Right lobe of liver (tissue), 6 donors: ENCODE measurements around the gene EHBP1L1. TPM values are rescaled to one million over a fixed set of nuclear protein-coding genes. Genes with fewer than 3 reads are reported as not detected.

ENCODE experiments used
- ATAC-seq, 4 donors: fragments of 200-7000 bp; cut with Tn5 transposase; one replicate each; pipeline ENCODE4 v1.9.1; 2020; ENCODE audit warnings: mild to moderate bottlenecking in 4 of 4, moderate library complexity in 4 of 4
- DNase-seq, 3 donors: peaks; one replicate each; pipeline ENCODE4 v3.0.0-alpha.2; 2020
- H3K27ac ChIP-seq, 3 donors: fragments of 200-600 bp; one replicate each; pipeline ENCODE4 v1.8.0; 2022
- H3K27me3 ChIP-seq, 2 donors: fragments of 200-600 bp; one replicate each; pipeline ENCODE4 v1.8.0; 2022
- H3K36me3 ChIP-seq, 4 donors: fragments of 200-600 bp; sonication (generic) in 1 of 4; one replicate each; pipeline versions ENCODE4 v1.5.1 to v1.8.0; 2017 to 2022; ENCODE audit warnings: control low read depth in 1 of 4
- H3K4me1 ChIP-seq, 4 donors: fragments of 200-600 bp; sonication (generic) in 1 of 4; one replicate each; pipeline versions ENCODE4 v1.5.1 to v1.8.0; 2017 to 2022; ENCODE audit warnings: control low read depth in 1 of 4
- H3K4me3 ChIP-seq, 3 donors: fragments of 200-600 bp; one replicate each; pipeline ENCODE4 v1.8.0; 2022
- H3K9me3 ChIP-seq, 4 donors: fragments of 200-600 bp; sonication (generic) in 1 of 4; one replicate each; pipeline versions ENCODE4 v1.5.1 to v1.8.0; 2017 to 2022; ENCODE audit warnings: control low read depth in 1 of 4
- POLR2A ChIP-seq: fragments of 450-650 bp; IDR thresholded peaks from one replicate; pipeline ENCODE4 v1.6.1; 2017; ENCODE audit warnings: antibody characterized with exemption, mild to moderate bottlenecking
- WGBS: methylation state at CpG from one replicate; pipeline ENCODE4 v1.1.6; 2018; ENCODE audit warnings: low coverage, low lambda C conversion rate; ENCODE audit not compliant: insufficient coverage; ENCODE audit errors: missing lambda C conversion rate; 5-methylcytosine and 5-hydroxymethylcytosine counted together
- intact Hi-C, 2 donors: fragments of 100-400 bp; cut with DNase I; formaldehyde crosslinking; loops; one replicate each; pipeline versions ENCODE4 v1.11.2 to v1.14.1; 2022
- total RNA-seq, 6 experiments: library from RNA; depleted of rRNA in 2 of 6; stranded (reverse); fragments of >200 nt in 2 of 6; fragmentation: NEBNext Ultra II Directional in 3 of 6; extraction: Animal tissue kit (Norgen Biotek cat#: 25700) in 3 of 6; gene quantifications; one replicate each; pipeline versions ENCODE4 v1.1.0 to v1.2.4, GENCODE V29; 2016 to 2023
- TF ChIP-seq, protein P1 (sequence below), 4 donors: fragments of 200-600 bp in 3 of 4; fragments of 450-650 bp in 1 of 4; IDR thresholded peaks; one replicate each; pipeline versions ENCODE4 v1.5.1 to v1.8.0; 2016 to 2022; ENCODE audit warnings: antibody characterized with exemption in 4 of 4, mild to moderate bottlenecking in 2 of 4
- donor health status: DM: no; HTN: yes; CAD: no.
- donor health status: DM: no; HTN: no; CAD: no.
- donor health status: DM: no; HTN: no; CAD: no.
- donor health status: DM: no; HTN: yes; CAD: no.
- donor health status: DM: no; HTN: yes; CAD: no.

Gene EHBP1L1
- total RNA-seq, 6 experiments from 2014 or later = 10.0 to 29.9 (median 13.7) TPM

DNA sequence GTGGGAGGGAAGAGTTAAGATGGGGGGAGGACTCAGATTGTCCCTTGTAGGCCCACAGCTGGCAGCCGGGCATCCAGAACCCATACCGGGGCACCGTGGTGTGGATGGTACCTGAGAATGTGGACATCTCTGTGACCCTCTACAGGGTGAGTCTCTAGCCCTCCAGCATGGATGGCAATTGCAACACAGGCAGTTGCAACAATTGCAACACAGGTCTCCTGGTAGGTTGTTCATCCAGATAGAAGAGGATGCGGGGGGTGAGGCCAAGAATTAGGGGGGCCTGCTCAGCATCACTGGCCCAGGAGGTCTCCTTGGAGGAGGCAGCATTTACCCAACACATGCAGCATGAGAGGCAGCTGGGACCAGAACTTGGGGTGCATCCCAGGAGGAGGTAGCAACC is 3.4 kb downstream of the EHBP1L1 start:
- H3K9me3 ChIP-seq = no peaks in the 10 kb centered on the region
- no peak overlapping the region for H3K4me3 ChIP-seq
- DNase-seq = no peak
- no peak overlapping the region for H3K27ac ChIP-seq
- no peak for TF ChIP-seq POLR2A
- TF ChIP-seq, protein P1, sequence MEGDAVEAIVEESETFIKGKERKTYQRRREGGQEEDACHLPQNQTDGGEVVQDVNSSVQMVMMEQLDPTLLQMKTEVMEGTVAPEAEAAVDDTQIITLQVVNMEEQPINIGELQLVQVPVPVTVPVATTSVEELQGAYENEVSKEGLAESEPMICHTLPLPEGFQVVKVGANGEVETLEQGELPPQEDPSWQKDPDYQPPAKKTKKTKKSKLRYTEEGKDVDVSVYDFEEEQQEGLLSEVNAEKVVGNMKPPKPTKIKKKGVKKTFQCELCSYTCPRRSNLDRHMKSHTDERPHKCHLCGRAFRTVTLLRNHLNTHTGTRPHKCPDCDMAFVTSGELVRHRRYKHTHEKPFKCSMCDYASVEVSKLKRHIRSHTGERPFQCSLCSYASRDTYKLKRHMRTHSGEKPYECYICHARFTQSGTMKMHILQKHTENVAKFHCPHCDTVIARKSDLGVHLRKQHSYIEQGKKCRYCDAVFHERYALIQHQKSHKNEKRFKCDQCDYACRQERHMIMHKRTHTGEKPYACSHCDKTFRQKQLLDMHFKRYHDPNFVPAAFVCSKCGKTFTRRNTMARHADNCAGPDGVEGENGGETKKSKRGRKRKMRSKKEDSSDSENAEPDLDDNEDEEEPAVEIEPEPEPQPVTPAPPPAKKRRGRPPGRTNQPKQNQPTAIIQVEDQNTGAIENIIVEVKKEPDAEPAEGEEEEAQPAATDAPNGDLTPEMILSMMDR (IDR thresholded peaks at IDR 0.05) = no peak
- ATAC-seq = no peak
- intact Hi-C loops = loop anchor here in 1 of 2 donors (5.0 kb wide), 1 partner anchor 37 kb away; no protein-coding TSS in a partner anchor
- peaks cover 0 to 21% (median 0%) of the 10 kb centered on the region in 4 donors for H3K4me1 ChIP-seq
- WGBS = 76% methylated on average over 3 of the region's 4 CpGs
- H3K36me3 ChIP-seq = no peaks in the 10 kb centered on the region
- H3K27me3 ChIP-seq = no peaks in the 10 kb centered on the region

DNA sequence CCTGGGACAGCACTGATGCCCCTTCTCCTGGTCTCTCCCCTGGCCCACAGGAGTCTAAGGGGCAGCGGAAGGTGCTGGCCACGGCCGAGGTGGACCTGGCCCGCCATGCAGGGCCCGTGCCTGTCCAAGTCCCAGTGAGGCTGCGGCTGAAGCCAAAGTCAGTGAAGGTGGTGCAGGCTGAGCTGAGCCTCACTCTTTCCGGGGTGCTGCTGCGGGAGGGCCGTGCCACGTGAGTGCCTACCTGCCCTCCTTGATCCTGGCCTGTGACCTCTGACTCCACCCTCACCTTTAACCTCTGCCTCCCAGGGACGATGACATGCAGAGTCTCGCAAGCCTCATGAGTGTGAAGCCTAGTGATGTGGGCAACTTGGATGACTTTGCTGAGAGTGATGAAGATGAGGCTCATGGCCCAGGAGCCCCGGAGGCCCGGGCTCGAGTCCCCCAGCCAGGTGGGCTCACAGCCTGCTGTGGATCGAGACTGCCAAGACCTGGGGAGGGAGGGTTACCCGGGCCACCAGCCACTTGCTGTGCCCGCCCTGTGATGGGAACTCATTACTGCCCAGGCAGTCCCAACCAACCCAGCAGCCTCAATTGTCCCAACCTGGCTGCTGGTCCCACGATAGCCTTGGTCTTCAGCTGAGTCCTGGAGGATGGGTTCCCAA is 4.3 kb downstream of the EHBP1L1 start:
- Histone ChIP-seq H3K36me3 (no peaks in the 10 kb centered on the region), H3K9me3 (no peaks in the 10 kb centered on the region), H3K4me3 (no peak overlapping the region), H3K27ac (no peak overlapping the region), H3K4me1 (peaks cover 0 to 13% (median 0%) of the 10 kb centered on the region in 4 donors), H3K27me3 (no peaks in the 10 kb centered on the region)
- intact Hi-C loops = no loop called here
- TF ChIP-seq POLR2A = no peak
- TF ChIP-seq, protein P1 (IDR thresholded peaks at IDR 0.05) = no peak
- 100% methylated on average over 2 of the region's 19 CpGs for WGBS
- ATAC-seq (no peak), DNase-seq (no peak)

DNA sequence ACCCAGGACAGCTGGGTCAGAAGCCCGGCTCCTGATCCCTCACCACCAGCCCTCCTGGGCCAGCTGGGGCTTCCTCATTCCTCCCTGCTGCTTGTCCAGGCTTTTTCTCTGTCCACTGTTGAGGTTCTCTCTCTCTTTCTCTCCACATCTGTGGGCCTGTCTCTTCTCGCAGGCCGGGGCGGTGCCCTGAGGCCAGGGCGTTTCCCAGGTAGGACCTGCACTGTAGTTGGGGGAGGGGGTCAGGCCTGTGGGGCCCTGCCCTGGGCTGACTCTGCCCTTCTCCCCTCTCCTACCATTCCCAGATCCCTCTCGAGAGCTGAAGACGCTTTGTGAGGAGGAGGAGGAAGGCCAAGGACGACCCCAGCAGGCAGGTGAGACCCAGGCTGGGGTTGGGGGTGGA is 4.9 kb downstream of the EHBP1L1 start:
- no peaks in the 10 kb centered on the region for H3K36me3 ChIP-seq
- ATAC-seq = no peak

DNA sequence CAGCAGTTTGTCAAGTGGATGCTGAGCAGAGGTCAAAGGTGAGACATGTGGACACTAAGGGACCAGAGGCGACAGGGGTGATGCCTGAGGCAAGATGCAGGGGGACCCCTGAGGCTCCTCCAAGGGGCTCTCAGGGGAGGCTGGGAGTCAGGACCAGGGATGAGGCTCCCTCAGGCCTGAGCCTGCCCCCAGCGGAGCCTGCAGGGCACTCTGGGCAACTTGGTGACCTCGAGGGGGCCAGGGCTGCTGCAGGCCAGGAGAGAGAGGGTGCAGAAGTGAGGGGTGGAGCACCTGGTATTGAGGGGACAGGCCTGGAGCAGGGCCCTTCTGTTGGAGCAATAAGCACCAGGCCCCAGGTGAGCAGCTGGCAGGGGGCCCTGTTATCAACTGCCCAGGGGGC is 6.1 kb downstream of the EHBP1L1 start:
- Histone ChIP-seq H3K4me3 (no peak overlapping the region), H3K36me3 (no peaks in the 10 kb centered on the region), H3K27ac (no peak overlapping the region), H3K9me3 (no peaks in the 10 kb centered on the region), H3K27me3 (no peaks in the 10 kb centered on the region), H3K4me1 (peaks cover 0 to 8% (median 0%) of the 10 kb centered on the region in 4 donors)
- TF ChIP-seq, protein P1 (IDR thresholded peaks at IDR 0.05) = no peak
- TF ChIP-seq POLR2A = no peak
- DNase-seq (no peak), ATAC-seq (no peak)
- WGBS = no CpG with 5 or more reads among the region's 3 CpGs
- intact Hi-C loops = no loop called here

More for the DNA sequence above, 4.9 kb downstream of the EHBP1L1 start:
- TF ChIP-seq, protein P1 (IDR thresholded peaks at IDR 0.05) = no peak
- TF ChIP-seq POLR2A = no peak
- WGBS = no CpG with 5 or more reads among the region's 8 CpGs
- H3K4me3 ChIP-seq = no peak overlapping the region
- no peaks in the 10 kb centered on the region for H3K9me3 ChIP-seq
- no peaks in the 10 kb centered on the region for H3K27me3 ChIP-seq
- H3K4me1 ChIP-seq = peaks cover 0 to 9% (median 0%) of the 10 kb centered on the region in 4 donors
- intact Hi-C loops = no loop called here
- DNase-seq = no peak
- H3K27ac ChIP-seq = no peak overlapping the region
